Suprapubic skin (tissue), 4 donors: ENCODE measurements around the gene CDRT15. TPM values are rescaled to one million over a fixed set of nuclear protein-coding genes. Genes with fewer than 3 reads are reported as not detected.
A peak's percentile ranks its signal among the peaks of the same experiment; 100 is the strongest.

Experiments
- DNase-seq, 2 donors: peaks; one replicate each; pipeline ENCODE4 v3.0.0-alpha.2; 2019; ENCODE audit warnings: low spot score in 2 of 2
- H3K27ac ChIP-seq: fragments of 200-600 bp; sonication (generic); one replicate; pipeline ENCODE4 v1.5.1; 2019
- H3K27me3 ChIP-seq: fragments of 200-600 bp; sonication (generic); one replicate; pipeline ENCODE4 v1.5.1; 2019
- H3K36me3 ChIP-seq: fragments of 200-600 bp; sonication (generic); one replicate; pipeline ENCODE4 v1.5.1; 2019
- H3K4me1 ChIP-seq: fragments of 200-600 bp; sonication (generic); one replicate; pipeline ENCODE4 v1.5.1; 2019
- H3K4me3 ChIP-seq: fragments of 200-600 bp; sonication (generic); one replicate; pipeline ENCODE4 v1.5.1; 2019; ENCODE audit warnings: mild to moderate bottlenecking
- H3K9me3 ChIP-seq: fragments of 200-600 bp; sonication (generic); one replicate; pipeline ENCODE4 v1.5.1; 2019
- CTCF ChIP-seq, 2 donors: fragments of 200-600 bp in 1 of 2; fragments of 450-650 bp in 1 of 2; sonication (generic) in 1 of 2; IDR thresholded peaks; one replicate each; pipeline ENCODE4 v1.5.1; 2016 to 2019; ENCODE audit warnings: antibody characterized with exemption in 2 of 2, mild to moderate bottlenecking in 1 of 2, moderate library complexity in 1 of 2
- EP300 ChIP-seq: sonication (generic); formaldehyde crosslinking; IDR thresholded peaks from one replicate; pipeline ENCODE4 v1.6.1; 2017; ENCODE audit warnings: antibody characterized with exemption
- POLR2A ChIP-seq, 2 donors: fragments of 450-650 bp; IDR thresholded peaks; one replicate each; pipeline ENCODE4 v1.6.1; 2017; ENCODE audit warnings: antibody characterized with exemption in 2 of 2, mild to moderate bottlenecking in 2 of 2, moderate library complexity in 2 of 2
- POLR2AphosphoS5 ChIP-seq, 3 donors: sonication (generic); formaldehyde crosslinking; IDR thresholded peaks; one replicate each; pipeline ENCODE4 v1.6.1; 2017; ENCODE audit warnings: antibody characterized with exemption in 3 of 3
- WGBS: methylation state at CpG from one replicate; pipeline ENCODE4 v1.1.5; 2018; 5-methylcytosine and 5-hydroxymethylcytosine counted together
- total RNA-seq, 4 donors: library from RNA; depleted of rRNA; stranded (reverse); fragments of >200 nt; gene quantifications; one replicate each; pipeline ENCODE4 v1.1.0, GENCODE V29; 2016

Gene CDRT15
- total RNA-seq, 4 donors from 2014 or later, result not detected

DNA sequence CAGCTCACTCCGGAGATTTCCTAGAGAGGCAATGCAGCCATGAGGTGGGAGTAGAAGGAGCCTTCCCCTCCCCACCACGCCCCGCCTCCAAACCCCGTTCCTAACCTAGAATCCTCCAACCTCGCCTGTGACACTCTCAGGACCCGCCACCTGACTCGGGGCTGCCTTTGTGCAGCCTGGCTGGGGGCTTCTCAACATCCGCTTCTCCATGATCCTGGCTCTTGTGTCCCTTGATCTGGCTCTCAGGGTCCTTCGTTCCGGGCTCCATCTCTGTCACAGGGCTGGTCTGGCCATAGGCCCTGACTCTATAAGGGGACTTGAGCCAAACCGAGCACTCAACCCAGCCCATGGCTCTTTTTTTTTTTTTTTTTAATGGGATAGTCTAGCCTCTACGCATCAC lies 24.3 kb downstream of the CDRT15 start:
- Histone ChIP-seq H3K36me3 (peaks cover 5% of the 10 kb centered on the region), H3K4me1 (no peaks in the 10 kb centered on the region), H3K27me3 (no peaks in the 10 kb centered on the region), H3K27ac (no peak overlapping the region), H3K4me3 (no peak overlapping the region), H3K9me3 (no peaks in the 10 kb centered on the region)
- DNase-seq, result no peak
- 94% methylated on average over 12 of the region's 12 CpGs for WGBS
- no peak for TF ChIP-seq EP300
- no peak for TF ChIP-seq CTCF (IDR thresholded peaks at IDR 0.05)
- TF ChIP-seq POLR2A (IDR thresholded peaks at IDR 0.05), result no peak
- no peak for TF ChIP-seq POLR2AphosphoS5 (IDR thresholded peaks at IDR 0.05)

DNA sequence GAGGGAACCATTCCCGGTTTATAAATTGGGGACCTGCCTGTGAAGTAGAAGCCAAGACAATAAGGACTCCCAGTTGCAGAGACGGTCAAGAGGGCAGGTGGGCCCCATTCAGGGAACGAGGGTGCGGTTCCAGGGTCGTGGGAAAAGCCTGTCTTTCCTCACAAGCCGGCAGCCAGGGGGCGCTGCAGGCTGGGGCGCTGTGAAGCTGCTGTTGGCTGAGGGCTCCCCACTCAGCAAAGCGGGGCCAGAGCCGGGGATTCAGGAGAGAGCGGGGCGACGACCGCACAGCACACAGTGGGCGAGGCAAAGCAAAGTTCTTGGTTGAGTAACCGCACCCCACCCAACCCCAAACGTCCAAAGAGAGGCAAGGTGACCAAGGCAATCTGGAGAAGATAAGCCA lies 24.9 kb downstream of the CDRT15 start:
- H3K36me3 ChIP-seq, result peaks cover 9% of the 10 kb centered on the region
- H3K4me3 ChIP-seq, result no peak overlapping the region
- no peaks in the 10 kb centered on the region for H3K9me3 ChIP-seq
- TF ChIP-seq CTCF (IDR thresholded peaks at IDR 0.05) (peak in 1 of 2 donors; percentile 10), EP300 (no peak)
- H3K27me3 ChIP-seq, result no peaks in the 10 kb centered on the region
- DNase-seq, result no peak
- no peak overlapping the region for H3K27ac ChIP-seq
- 72% methylated on average over 16 of the region's 17 CpGs for WGBS
- H3K4me1 ChIP-seq, result no peaks in the 10 kb centered on the region

DNA sequence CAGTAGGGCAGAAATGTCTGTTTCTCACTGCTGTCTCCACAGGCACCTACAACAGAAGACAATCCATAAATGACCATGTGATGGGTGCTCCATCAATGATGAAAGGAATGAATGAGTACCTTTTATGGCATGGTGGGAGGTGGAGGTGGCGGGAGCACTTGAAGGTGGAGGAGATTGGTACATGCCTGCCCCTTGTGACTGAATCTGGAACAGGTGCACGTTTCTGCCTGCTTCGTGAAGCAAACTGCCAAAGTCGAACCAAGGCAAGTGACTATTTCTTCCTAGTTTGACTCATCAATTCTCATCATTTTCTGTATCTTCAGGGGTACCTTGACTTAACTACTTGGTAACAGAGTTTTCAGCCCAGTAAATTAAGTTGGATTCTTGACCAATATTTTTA lies 25.4 kb downstream of the CDRT15 start:
- WGBS, result 85% methylated on average over 4 of the region's 4 CpGs
- no peak overlapping the region for H3K4me3 ChIP-seq
- no peak for TF ChIP-seq EP300
- TF ChIP-seq POLR2A (IDR thresholded peaks at IDR 0.05), result no peak
- no peak for TF ChIP-seq POLR2AphosphoS5 (IDR thresholded peaks at IDR 0.05)
- no peak for TF ChIP-seq CTCF (IDR thresholded peaks at IDR 0.05)
- no peak for DNase-seq
- no peaks in the 10 kb centered on the region for H3K9me3 ChIP-seq
- no peaks in the 10 kb centered on the region for H3K27me3 ChIP-seq
- peaks cover 4% of the 10 kb centered on the region for H3K4me1 ChIP-seq
- H3K36me3 ChIP-seq, result peaks cover 10% of the 10 kb centered on the region
- H3K27ac ChIP-seq, result no peak overlapping the region

DNA sequence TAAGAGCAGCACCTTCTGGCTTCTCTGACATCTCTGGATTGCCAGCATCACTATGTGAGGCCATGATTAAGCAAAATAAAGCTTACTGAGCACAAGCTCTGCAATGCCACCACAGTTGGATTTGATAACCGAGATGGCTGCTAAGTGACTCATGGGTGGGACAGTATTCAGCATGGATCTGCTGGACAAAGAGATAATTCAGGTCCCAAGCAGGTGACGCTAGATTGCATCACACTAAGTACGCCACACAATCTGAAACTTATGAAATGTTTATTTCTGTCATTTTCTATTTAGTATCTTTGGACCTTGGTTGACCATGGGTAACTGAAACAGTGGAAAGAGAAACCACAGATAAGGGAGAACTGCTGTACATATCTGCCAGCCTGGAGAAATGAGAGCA lies 27.4 kb downstream of the CDRT15 start:
- Histone ChIP-seq H3K9me3 (no peaks in the 10 kb centered on the region), H3K27ac (no peak overlapping the region), H3K4me1 (peaks cover 13% of the 10 kb centered on the region), H3K27me3 (no peaks in the 10 kb centered on the region), H3K4me3 (no peak overlapping the region), H3K36me3 (peaks cover 10% of the 10 kb centered on the region)
- no peak for DNase-seq
- TF ChIP-seq POLR2A (IDR thresholded peaks at IDR 0.05), result no peak
- WGBS, result 82% methylated on average over 3 of the region's 3 CpGs

DNA sequence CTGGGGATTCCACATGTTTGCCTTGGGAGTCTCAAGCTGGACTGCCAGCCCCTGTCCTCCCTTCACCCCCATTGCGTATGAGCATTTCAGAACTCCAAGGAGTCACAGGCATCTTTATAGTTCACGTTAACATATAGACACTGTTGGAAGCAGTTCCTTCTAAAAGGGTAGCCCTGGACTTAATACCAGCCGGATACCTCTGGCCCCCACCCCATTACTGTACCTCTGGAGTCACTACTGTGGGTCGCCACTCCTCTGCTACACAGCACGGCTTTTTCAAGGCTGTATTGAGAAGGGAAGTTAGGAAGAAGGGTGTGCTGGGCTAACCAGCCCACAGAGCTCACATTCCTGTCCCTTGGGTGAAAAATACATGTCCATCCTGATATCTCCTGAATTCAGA lies 28.9 kb downstream of the CDRT15 start:
- WGBS, result 95% methylated on average over 5 of the region's 5 CpGs
- peaks cover 13% of the 10 kb centered on the region for H3K4me1 ChIP-seq
- no peak for TF ChIP-seq POLR2A (IDR thresholded peaks at IDR 0.05)
- no peak for TF ChIP-seq CTCF (IDR thresholded peaks at IDR 0.05)
- no peak for TF ChIP-seq EP300

DNA sequence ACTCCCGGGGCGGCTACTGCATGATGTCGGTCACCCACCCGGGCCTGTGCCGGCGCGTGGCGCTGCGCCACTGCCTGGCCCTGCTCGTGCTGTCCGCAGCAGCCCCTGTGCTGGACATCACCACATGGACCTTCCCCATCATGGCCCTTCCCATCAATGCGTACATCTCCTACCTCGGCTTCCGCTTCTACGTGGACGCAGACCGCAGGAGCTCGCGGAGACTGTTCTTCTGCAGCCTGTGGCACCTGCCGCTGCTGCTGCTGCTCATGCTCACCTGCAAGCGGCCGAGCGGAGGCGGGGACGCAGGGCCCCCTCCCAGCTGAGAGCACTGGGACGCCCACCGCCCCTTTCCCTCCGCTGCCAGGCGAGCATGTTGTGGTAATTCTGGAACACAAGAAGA lies 29.8 kb downstream of the CDRT15 start:
- no peak for DNase-seq
- peaks cover 10% of the 10 kb centered on the region for H3K36me3 ChIP-seq
- TF ChIP-seq POLR2A (IDR thresholded peaks at IDR 0.05) (no peak), POLR2AphosphoS5 (IDR thresholded peaks at IDR 0.05) (no peak), EP300 (no peak), CTCF (IDR thresholded peaks at IDR 0.05) (no peak)
- WGBS, result 94% methylated on average over 29 of the region's 29 CpGs
- H3K4me1 ChIP-seq, result peaks cover 14% of the 10 kb centered on the region
- no peaks in the 10 kb centered on the region for H3K9me3 ChIP-seq
- H3K27me3 ChIP-seq, result no peaks in the 10 kb centered on the region
- no peak overlapping the region for H3K27ac ChIP-seq
- H3K4me3 ChIP-seq, result no peak overlapping the region

More for the DNA sequence above, 28.9 kb downstream of the CDRT15 start:
- peaks cover 10% of the 10 kb centered on the region for H3K36me3 ChIP-seq
- no peak overlapping the region for H3K27ac ChIP-seq
- no peak for DNase-seq
- no peaks in the 10 kb centered on the region for H3K27me3 ChIP-seq
- H3K4me3 ChIP-seq, result no peak overlapping the region
- H3K9me3 ChIP-seq, result no peaks in the 10 kb centered on the region
